Lower leg skin (tissue), 4 donors: ENCODE results near the gene PRELID1. TPM values are rescaled to one million over a fixed set of nuclear protein-coding genes. Genes with fewer than 3 reads are reported as not detected.

Experiments used
- DNase-seq, 2 donors: peaks; one replicate each; pipeline ENCODE4 v3.0.0-alpha.2; 2019; ENCODE audit warnings: low spot score in 2 of 2
- H3K4me3 ChIP-seq: fragments of 200-600 bp; sonication (generic); 2 replicates; pipeline ENCODE4 v1.5.1; 2017; ENCODE audit warnings: mild to moderate bottlenecking, low read depth; ENCODE audit not compliant: poor library complexity, severe bottlenecking
- POLR2A ChIP-seq, 2 donors: fragments of 450-650 bp; IDR thresholded peaks; one replicate each; pipeline ENCODE4 v1.6.1; 2016 to 2017; ENCODE audit warnings: antibody characterized with exemption in 2 of 2, mild to moderate bottlenecking in 1 of 2, moderate library complexity in 1 of 2
- WGBS, 2 donors: methylation state at CpG; one replicate each; pipeline ENCODE4 v1.1.5; 2018; 5-methylcytosine and 5-hydroxymethylcytosine counted together
- intact Hi-C: fragments of 100-400 bp; cut with DNase I; formaldehyde crosslinking; loops from one replicate; pipeline ENCODE4 v1.15.0; 2023; ENCODE audit warnings: low total_unique reads
- total RNA-seq, 4 donors: library from RNA; depleted of rRNA; stranded (reverse); fragments of >200 nt; gene quantifications; one replicate each; pipeline ENCODE4 v1.1.0, GENCODE V29; 2016
- TF ChIP-seq, protein P1 (sequence below), 3 donors: fragments of 450-650 bp; IDR thresholded peaks; one replicate each; pipeline ENCODE4 v1.5.1; 2016; ENCODE audit warnings: antibody characterized with exemption in 3 of 3, mild to moderate bottlenecking in 3 of 3, moderate library complexity in 2 of 3

PRELID1 gene
- total RNA-seq, 4 donors from 2014 or later, result 60.7 to 122 (median 96.7) TPM

DNA sequence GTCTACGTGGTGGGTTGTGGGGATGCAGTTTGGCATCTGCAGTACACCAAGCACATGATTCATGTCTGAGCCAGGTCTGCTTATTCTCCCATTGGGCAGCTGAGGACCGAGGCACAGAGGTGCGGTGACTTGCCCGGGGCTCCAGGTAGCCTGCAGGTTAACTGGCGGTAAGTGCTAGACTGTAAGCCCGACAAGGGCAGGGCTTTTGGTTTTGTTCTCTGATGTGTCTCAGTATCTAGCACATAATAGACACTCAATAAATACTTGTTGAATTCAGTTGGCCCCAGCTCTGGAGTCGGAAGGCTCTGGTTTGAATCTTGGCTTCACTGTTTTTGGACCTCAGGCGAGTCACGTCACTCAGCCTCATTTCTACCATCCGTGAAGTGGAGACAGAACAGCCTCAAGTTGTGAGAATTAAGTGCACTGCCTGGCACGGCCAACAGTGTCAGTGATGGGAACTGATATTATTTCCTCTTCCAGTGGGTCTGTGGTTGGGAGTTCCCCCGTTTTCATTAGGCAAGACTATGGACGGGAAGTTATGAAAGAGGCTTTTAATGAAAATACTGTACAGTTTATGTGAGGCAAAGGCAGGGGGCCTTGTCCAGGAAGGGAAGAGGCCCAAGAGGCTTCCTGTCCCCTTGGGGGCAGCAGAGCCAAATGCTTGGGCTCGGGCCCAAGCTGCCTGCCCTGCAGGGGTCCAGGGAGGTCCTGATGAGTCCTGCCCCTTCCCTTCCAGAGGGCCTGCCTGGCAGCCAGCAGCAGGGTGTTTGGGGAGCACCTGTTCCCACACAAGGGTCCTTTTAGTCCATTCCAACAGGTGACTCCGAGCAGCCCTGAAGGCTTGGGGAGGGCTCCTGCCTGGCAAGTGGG, 3.3 kb downstream of the PRELID1 start:
- WGBS, 2 donors, result 66 to 72% methylated on average over 13 to 14 of the region's 15 CpGs
- no peak for TF ChIP-seq POLR2A (IDR thresholded peaks at IDR 0.05)
- TF ChIP-seq, protein P1, sequence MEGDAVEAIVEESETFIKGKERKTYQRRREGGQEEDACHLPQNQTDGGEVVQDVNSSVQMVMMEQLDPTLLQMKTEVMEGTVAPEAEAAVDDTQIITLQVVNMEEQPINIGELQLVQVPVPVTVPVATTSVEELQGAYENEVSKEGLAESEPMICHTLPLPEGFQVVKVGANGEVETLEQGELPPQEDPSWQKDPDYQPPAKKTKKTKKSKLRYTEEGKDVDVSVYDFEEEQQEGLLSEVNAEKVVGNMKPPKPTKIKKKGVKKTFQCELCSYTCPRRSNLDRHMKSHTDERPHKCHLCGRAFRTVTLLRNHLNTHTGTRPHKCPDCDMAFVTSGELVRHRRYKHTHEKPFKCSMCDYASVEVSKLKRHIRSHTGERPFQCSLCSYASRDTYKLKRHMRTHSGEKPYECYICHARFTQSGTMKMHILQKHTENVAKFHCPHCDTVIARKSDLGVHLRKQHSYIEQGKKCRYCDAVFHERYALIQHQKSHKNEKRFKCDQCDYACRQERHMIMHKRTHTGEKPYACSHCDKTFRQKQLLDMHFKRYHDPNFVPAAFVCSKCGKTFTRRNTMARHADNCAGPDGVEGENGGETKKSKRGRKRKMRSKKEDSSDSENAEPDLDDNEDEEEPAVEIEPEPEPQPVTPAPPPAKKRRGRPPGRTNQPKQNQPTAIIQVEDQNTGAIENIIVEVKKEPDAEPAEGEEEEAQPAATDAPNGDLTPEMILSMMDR (IDR thresholded peaks at IDR 0.05), result no peak
- intact Hi-C loops, result loop anchor here (10.0 kb wide), 1 partner anchor 192 kb away; no protein-coding TSS in a partner anchor
- DNase-seq, result no peak
- no peak overlapping the region for H3K4me3 ChIP-seq

DNA sequence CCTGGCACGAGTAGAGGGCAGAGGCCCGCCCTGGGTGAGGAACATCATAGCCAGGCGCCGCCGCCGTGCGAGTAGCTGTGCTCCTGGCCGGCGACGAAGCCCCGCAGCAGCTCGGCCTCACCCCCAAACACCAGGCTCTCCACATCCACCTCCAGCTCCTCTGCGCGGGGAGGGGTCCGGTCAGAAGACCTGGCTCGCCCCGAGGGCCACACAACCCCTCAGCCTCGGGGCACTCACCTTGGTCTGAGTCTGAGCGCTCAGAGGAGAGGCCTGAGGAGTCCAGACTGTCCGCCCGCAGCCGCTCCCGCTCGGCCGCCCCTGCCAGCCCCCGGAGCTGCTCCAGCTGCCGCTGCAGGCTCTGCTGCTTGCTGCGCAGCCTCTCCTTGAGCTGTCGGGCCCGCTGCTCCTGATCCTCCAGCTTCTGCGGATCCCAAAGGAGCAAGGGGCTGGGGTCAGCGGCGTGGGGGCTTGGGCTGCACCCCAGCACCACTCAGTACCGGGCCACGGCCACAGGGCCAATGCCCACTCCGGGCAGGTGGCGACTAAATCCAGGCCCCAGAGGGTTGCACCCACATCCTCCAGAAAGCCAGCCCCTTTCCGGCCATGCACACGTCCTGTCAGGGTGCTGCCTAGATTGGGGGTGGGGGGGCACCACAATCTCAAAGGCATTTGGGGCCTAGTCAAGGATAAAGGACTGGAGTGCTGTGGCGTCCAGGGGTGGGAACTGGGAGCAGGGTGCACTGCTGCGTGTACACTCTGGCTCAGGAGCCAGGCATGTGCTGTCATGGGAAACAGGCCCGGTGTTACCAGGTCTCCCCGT, 4.2 kb downstream of the PRELID1 start:
- TF ChIP-seq, protein P1 (IDR thresholded peaks at IDR 0.05), result no peak
- no peak for TF ChIP-seq POLR2A (IDR thresholded peaks at IDR 0.05)
- intact Hi-C loops, result loop anchor here (10.0 kb wide), 1 partner anchor 193 kb away; no protein-coding TSS in a partner anchor
- DNase-seq, result no peak
- 85 to 90% methylated on average over 22 to 29 of the region's 43 CpGs for WGBS, 2 donors
- H3K4me3 ChIP-seq, result no peak overlapping the region

DNA sequence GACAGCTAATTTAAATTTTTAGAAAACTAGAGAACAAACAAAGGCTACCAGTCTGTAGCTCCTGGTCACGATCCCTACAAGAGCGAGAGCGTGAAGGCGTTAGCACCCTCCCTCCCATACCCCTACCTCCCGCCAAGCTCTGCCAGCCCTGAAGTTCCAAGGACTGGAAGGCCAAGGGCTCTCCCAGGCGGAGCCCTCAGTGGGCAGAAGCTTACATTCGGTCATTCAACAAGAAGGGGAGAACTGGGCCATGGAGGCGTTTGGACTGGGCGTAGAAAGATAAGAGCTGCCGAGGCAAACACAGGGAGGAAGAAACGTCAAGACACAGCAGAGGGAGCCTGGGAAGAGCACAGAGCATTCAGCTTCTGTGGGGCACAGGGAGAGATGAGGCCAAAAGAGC, 5.1 kb downstream of the PRELID1 start:
- intact Hi-C loops, result loop anchor here (10.0 kb wide), 1 partner anchor 194 kb away; no protein-coding TSS in a partner anchor
- no peak overlapping the region for H3K4me3 ChIP-seq
- peak in 1 of 2 donors; percentile 75 for DNase-seq
- TF ChIP-seq, protein P1 (IDR thresholded peaks at IDR 0.05), result no peak
- no peak for TF ChIP-seq POLR2A (IDR thresholded peaks at IDR 0.05)
- WGBS, 2 donors, result 90 to 92% methylated on average over 11 of the region's 11 CpGs

DNA sequence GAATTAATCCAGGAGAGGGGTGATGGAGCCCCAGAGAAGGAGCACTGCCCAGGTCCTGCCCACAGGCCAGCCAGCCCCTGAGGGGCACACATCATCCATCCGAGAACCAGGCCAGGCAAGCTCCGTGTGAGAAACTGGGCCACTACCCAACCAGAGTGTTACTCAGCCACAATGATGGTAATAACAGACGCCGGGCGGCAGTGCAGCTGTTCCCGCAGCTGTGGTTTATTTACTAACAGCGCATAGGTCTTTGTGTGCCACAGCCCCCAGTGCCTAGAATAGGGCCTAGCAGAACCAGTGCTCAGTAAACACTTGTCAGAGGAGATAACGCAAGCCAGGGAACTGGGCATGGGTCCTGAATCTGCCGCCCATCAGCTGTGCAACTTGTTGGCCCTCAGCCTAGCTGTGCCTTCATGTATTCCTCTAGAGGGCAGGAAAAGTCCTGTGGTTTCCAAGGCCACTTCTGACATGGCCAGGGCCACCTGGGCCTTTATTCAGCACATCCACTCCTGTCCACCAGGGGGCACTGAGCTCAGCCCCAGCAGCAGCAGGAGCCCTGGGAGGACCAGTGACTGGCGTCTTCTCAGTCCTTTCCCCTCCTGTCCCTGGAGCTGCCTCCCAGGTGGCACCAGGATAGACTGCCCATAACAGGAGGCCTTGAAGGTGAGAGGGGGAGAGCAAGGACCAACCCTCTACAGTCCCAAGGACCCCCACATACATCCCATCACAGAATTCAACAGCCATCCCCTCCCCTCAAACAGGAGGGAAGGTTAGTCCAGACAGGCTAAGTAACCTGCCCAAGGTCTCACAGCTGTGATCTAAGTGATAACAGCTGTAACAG, 6.0 kb downstream of the PRELID1 start:
- WGBS, 2 donors, result 43 to 57% methylated on average over 10 of the region's 10 CpGs
- intact Hi-C loops, result loop anchor here (10.0 kb wide), 2 partner anchors 145 to 195 kb away; no protein-coding TSS in a partner anchor
- no peak for TF ChIP-seq POLR2A (IDR thresholded peaks at IDR 0.05)
- TF ChIP-seq, protein P1 (IDR thresholded peaks at IDR 0.05), result peak in 1 of 3 donors; percentile 14
- no peak overlapping the region for H3K4me3 ChIP-seq
- DNase-seq, result peak in 1 of 2 donors; percentile 89

DNA sequence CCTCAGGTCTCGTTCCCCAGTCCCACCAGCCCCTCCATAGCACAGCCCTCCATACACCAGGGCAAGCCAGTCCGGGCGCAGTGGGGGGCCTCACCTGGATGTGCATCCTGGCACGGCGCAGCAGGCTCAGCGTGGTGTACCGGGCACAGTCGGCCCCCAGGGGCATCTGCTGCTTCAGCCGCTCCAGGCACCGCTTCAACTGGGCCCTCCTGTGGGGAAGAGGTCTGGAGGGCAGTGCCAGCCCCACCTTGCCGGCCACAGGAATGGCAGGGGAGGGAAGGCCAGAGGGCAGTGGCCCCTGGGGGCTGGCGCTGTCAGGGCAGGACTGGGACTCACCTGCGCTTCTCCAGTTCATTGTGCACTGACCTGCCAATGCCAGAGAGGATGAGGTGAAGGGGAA, 6.7 kb downstream of the PRELID1 start:
- intact Hi-C loops, result loop anchor here (10.0 kb wide), 1 partner anchor 144 kb away; no protein-coding TSS in a partner anchor
- 89 to 95% methylated on average over 8 to 13 of the region's 13 CpGs for WGBS, 2 donors
- H3K4me3 ChIP-seq, result no peak overlapping the region
- no peak for TF ChIP-seq POLR2A (IDR thresholded peaks at IDR 0.05)
- TF ChIP-seq, protein P1 (IDR thresholded peaks at IDR 0.05), result no peak
- DNase-seq, result peak in 1 of 2 donors; percentile 79
